Astrocyte (in vitro differentiated cells and primary cell): ENCODE measurements around the gene SAE1.

Experiments used
- CTCF ChIP-seq: IDR thresholded peaks from 2 replicates; pipeline ENCODE4 v1.5.1; 2011; ENCODE audit warnings: low read depth, mild to moderate bottlenecking, inconsistent platforms, low read length, moderate library complexity; ENCODE audit not compliant: insufficient read depth
- EZH2 ChIP-seq: IDR thresholded peaks from 2 replicates; pipeline ENCODE4 v1.6.1; 2012; ENCODE audit warnings: mild to moderate bottlenecking, low read length, inconsistent platforms; ENCODE audit not compliant: insufficient read depth

- TF ChIP-seq CTCF (no peak), EZH2 (no peak)
These were observed 109.1 kb downstream of the SAE1 start for GRCh38 chr19:47239610-47240296.
